ENCODE measurements around the gene SACM1L.

Gene SACM1L

GRCh38 chr3:45778761-45779201 lies 89.6 kb downstream of the SACM1L start:
- no peak for TF ChIP-seq ZNF70 (CRISPR knock-in tag; IDR thresholded peaks at IDR 0.05)
- TF ChIP-seq TSHZ2 (CRISPR knock-in tag; IDR thresholded peaks at IDR 0.05), result no peak
- no peak for TF ChIP-seq ISL1 (CRISPR knock-in tag; IDR thresholded peaks at IDR 0.05)
- no peak for TF ChIP-seq ESRRG (CRISPR knock-in tag; IDR thresholded peaks at IDR 0.05)
- TF ChIP-seq ZNF8 (CRISPR knock-in tag; IDR thresholded peaks at IDR 0.05), result no peak
- TF ChIP-seq ZFP3 (CRISPR knock-in tag; IDR thresholded peaks at IDR 0.05), result no peak
- TF ChIP-seq PPARA (CRISPR knock-in tag; IDR thresholded peaks at IDR 0.05; ENCODE audit: borderline replicate concordance), result no peak
- TF ChIP-seq ZNF565 (CRISPR knock-in tag; conservative IDR thresholded peaks at IDR 0.05; ENCODE audit: low read depth), result no peak
- no peak for ATAC-seq

GRCh38 chr3:45779746-45780735 lies 90.8 kb downstream of the SACM1L start:
- no peak for ATAC-seq
- TF ChIP-seq ARNTL (CRISPR knock-in tag; IDR thresholded peaks at IDR 0.05; ENCODE audit: borderline replicate concordance, low read depth) (no peak), BACH2 (CRISPR knock-in tag; IDR thresholded peaks at IDR 0.05; ENCODE audit: borderline replicate concordance) (no peak), GLIS3 (CRISPR knock-in tag; IDR thresholded peaks at IDR 0.05) (no peak), TOX (CRISPR knock-in tag; IDR thresholded peaks at IDR 0.05; ENCODE audit: borderline replicate concordance) (no peak), OSR1 (CRISPR knock-in tag; IDR thresholded peaks at IDR 0.05) (no peak), PPARA (CRISPR knock-in tag; IDR thresholded peaks at IDR 0.05; ENCODE audit: borderline replicate concordance) (no peak), CSDC2 (CRISPR knock-in tag; IDR thresholded peaks at IDR 0.05) (no peak)

GRCh38 chr3:45781271-45781670 lies 92.1 kb downstream of the SACM1L start:
- no peak for ATAC-seq
- TF ChIP-seq PATZ1 (CRISPR knock-in tag; IDR thresholded peaks at IDR 0.05; ENCODE audit: borderline replicate concordance), result no peak

GRCh38 chr3:45781841-45782240 lies 92.6 kb downstream of the SACM1L start:
- TF ChIP-seq ZNF565 (CRISPR knock-in tag; conservative IDR thresholded peaks at IDR 0.05; ENCODE audit: low read depth) (no peak), GLIS3 (CRISPR knock-in tag; IDR thresholded peaks at IDR 0.05) (no peak), CSRNP3 (CRISPR knock-in tag; IDR thresholded peaks at IDR 0.05) (no peak), BACH2 (CRISPR knock-in tag; IDR thresholded peaks at IDR 0.05; ENCODE audit: borderline replicate concordance) (no peak), ZNF70 (CRISPR knock-in tag; IDR thresholded peaks at IDR 0.05) (no peak), RARB (CRISPR knock-in tag; IDR thresholded peaks at IDR 0.05) (no peak)

GRCh38 chr3:45782381-45782780 lies 93.2 kb downstream of the SACM1L start:
- no peak for ATAC-seq
- TF ChIP-seq ZNF8 (CRISPR knock-in tag; IDR thresholded peaks at IDR 0.05) (no peak), SNAI2 (CRISPR knock-in tag; IDR thresholded peaks at IDR 0.05) (no peak), ZFP3 (CRISPR knock-in tag; IDR thresholded peaks at IDR 0.05) (no peak), ISL1 (CRISPR knock-in tag; IDR thresholded peaks at IDR 0.05) (no peak), PPARA (CRISPR knock-in tag; IDR thresholded peaks at IDR 0.05; ENCODE audit: borderline replicate concordance) (no peak), GLIS3 (CRISPR knock-in tag; IDR thresholded peaks at IDR 0.05) (no peak), CSDC2 (CRISPR knock-in tag; IDR thresholded peaks at IDR 0.05) (no peak), TOX (CRISPR knock-in tag; IDR thresholded peaks at IDR 0.05; ENCODE audit: borderline replicate concordance) (no peak), TCF4 (CRISPR knock-in tag; IDR thresholded peaks at IDR 0.05; ENCODE audit: borderline replicate concordance) (no peak), ESRRG (CRISPR knock-in tag; IDR thresholded peaks at IDR 0.05) (no peak), CREB5 (CRISPR knock-in tag; IDR thresholded peaks at IDR 0.05; ENCODE audit: low read depth) (no peak), RARB (CRISPR knock-in tag; IDR thresholded peaks at IDR 0.05) (no peak), ZNF70 (CRISPR knock-in tag; IDR thresholded peaks at IDR 0.05) (no peak), BACH2 (CRISPR knock-in tag; IDR thresholded peaks at IDR 0.05; ENCODE audit: borderline replicate concordance) (no peak), ZC3H10 (CRISPR knock-in tag; IDR thresholded peaks at IDR 0.05) (no peak), OSR1 (CRISPR knock-in tag; IDR thresholded peaks at IDR 0.05) (no peak), ZNF565 (CRISPR knock-in tag; conservative IDR thresholded peaks at IDR 0.05; ENCODE audit: low read depth) (no peak), TSHZ2 (CRISPR knock-in tag; IDR thresholded peaks at IDR 0.05) (no peak)

More at GRCh38 chr3:45781841-45782240, 92.6 kb downstream of the SACM1L start:
- no peak for ATAC-seq
